H1 (cell line): ENCODE data around the gene CKLF. TPM values are rescaled to one million over a fixed set of nuclear protein-coding genes. Genes with fewer than 3 reads are reported as not detected.
A peak's percentile ranks its signal among the peaks of the same experiment; 100 is the strongest.

Source experiments
- CTCF ChIA-PET: fragments of 300-600 bp; sonication (Branson Sonifier 250); formaldehyde crosslinking; loops from one replicate; lab custom pipeline; 2021; ENCODE audit not compliant: partially characterized antibody; lab: Charles Lee
- POLR2A ChIA-PET: fragments of 300-600 bp; sonication (Branson Sonifier 250); formaldehyde crosslinking; loops from one replicate; lab custom pipeline; 2021; ENCODE audit warnings: inconsistent platforms; ENCODE audit not compliant: partially characterized antibody; lab: Charles Lee
- DNase-seq, 2 experiments: peaks; one replicate each; pipeline versions ENCODE4 v3.0.0 to v3.0.0-alpha.2; 2010 to 2022; ENCODE audit warnings: low spot score in 2 of 2, low read depth in 1 of 2, mixed read lengths in 1 of 2
- FAIRE-seq: peaks from 2 replicates; lab custom pipeline; 2011; peaks lifted over from hg19 to GRCh38; lab: Jason Lieb, UNC
- H2AFZ ChIP-seq: 2 replicates; pipeline ENCODE4 v1.8.1; 2012; ENCODE audit warnings: low read length, inconsistent platforms
- H2AK5ac ChIP-seq: 2 replicates; pipeline ENCODE4 v1.6.1; 2013; ENCODE audit warnings: low read depth, low read length
- H2BK120ac ChIP-seq: replicated peaks from 2 replicates; pipeline ENCODE3; 2013; ENCODE audit warnings: low read depth, low read length, inconsistent platforms
- H2BK12ac ChIP-seq: 2 replicates; pipeline ENCODE4 v1.6.1; 2013; ENCODE audit warnings: low read depth, low read length
- H2BK15ac ChIP-seq: 2 replicates; pipeline ENCODE4 v1.6.1; 2013; ENCODE audit warnings: low read length
- H2BK20ac ChIP-seq: 2 replicates; pipeline ENCODE4 v1.6.1; 2013; ENCODE audit warnings: low read length
- H2BK5ac ChIP-seq: 2 replicates; pipeline ENCODE4 v1.6.1; 2013; ENCODE audit warnings: low read depth, low read length
- H3K14ac ChIP-seq: 2 replicates; pipeline ENCODE4 v1.6.1; 2013; ENCODE audit warnings: inconsistent platforms; ENCODE audit not compliant: insufficient read length
- H3K18ac ChIP-seq: 2 replicates; pipeline ENCODE4 v1.6.1; 2013; ENCODE audit warnings: low read length; ENCODE audit errors: extremely low read depth
- H3K23ac ChIP-seq: 2 replicates; pipeline ENCODE4 v1.6.1; 2013; ENCODE audit warnings: inconsistent platforms; ENCODE audit not compliant: insufficient read length
- H3K23me2 ChIP-seq: 2 replicates; pipeline ENCODE4 v1.6.1; 2013; ENCODE audit warnings: low read depth, low read length
- H3K27ac ChIP-seq: 2 replicates; pipeline ENCODE4 v1.6.1; 2011; ENCODE audit warnings: low read depth, low read length, inconsistent platforms
- H3K27me3 ChIP-seq, 4 experiments: replicated peaks in 1 of 4; 1 replicate in 1 of 4; 2 replicates in 3 of 4; pipeline versions ENCODE4 v1.6.1 to v1.8.1; 2011 to 2013; ENCODE audit warnings: low read length in 3 of 4, mild to moderate bottlenecking in 3 of 4, inconsistent platforms in 2 of 4, mixed read lengths in 2 of 4, moderate library complexity in 1 of 4; ENCODE audit not compliant: control insufficient read depth in 3 of 4, insufficient read depth in 3 of 4; ENCODE audit errors: extremely low read depth in 1 of 4
- H3K36me3 ChIP-seq, 4 experiments: 2 replicates each; pipeline versions ENCODE4 v1.6.1 to v1.8.1; 2011 to 2013; ENCODE audit warnings: mild to moderate bottlenecking in 4 of 4, low read length in 3 of 4, moderate library complexity in 2 of 4, control low read depth in 1 of 4, inconsistent platforms in 1 of 4; ENCODE audit not compliant: insufficient read depth in 4 of 4, control insufficient read depth in 2 of 4
- H3K4ac ChIP-seq: replicated peaks from 2 replicates; pipeline ENCODE3; 2013; ENCODE audit warnings: low read length, low read depth, mixed read lengths, inconsistent platforms; ENCODE audit not compliant: insufficient read length
- H3K4me1 ChIP-seq, 4 experiments: replicated peaks in 1 of 4; 1 replicate in 1 of 4; 2 replicates in 3 of 4; pipeline versions ENCODE4 v1.6.1 to v1.8.1; 2011 to 2013; ENCODE audit warnings: low read length in 3 of 4, inconsistent platforms in 2 of 4, mixed read lengths in 1 of 4; ENCODE audit not compliant: insufficient read depth in 4 of 4, control insufficient read depth in 3 of 4
- H3K4me2 ChIP-seq, 2 experiments: 2 replicates each; pipeline versions ENCODE4 v1.6.1 to v1.8.1; 2011 to 2013; ENCODE audit warnings: low read depth in 2 of 2, low read length in 2 of 2, control low read depth in 1 of 2, inconsistent platforms in 1 of 2, mild to moderate bottlenecking in 1 of 2; ENCODE audit not compliant: insufficient read depth in 1 of 2
- H3K4me3 ChIP-seq, 4 experiments: fragments of 200-600, 300-600 bp in 1 of 4; sonication (generic), shearing (Covaris generic), sonication (Bioruptor Twin) in 1 of 4; 2 replicates each; pipeline versions ENCODE4 v1.5.1 to v1.8.1; 2011 to 2016; ENCODE audit warnings: low read length in 4 of 4, low read depth in 3 of 4, control low read depth in 2 of 4, inconsistent platforms in 2 of 4, mild to moderate bottlenecking in 2 of 4, mixed read lengths in 1 of 4, moderate library complexity in 1 of 4; ENCODE audit not compliant: insufficient read depth in 2 of 4; ENCODE audit errors: extremely low read depth in 1 of 4
- H3K56ac ChIP-seq: replicated peaks from 2 replicates; pipeline ENCODE3; 2013; ENCODE audit warnings: low read depth, mild to moderate bottlenecking, mixed read lengths, low read length, inconsistent platforms; ENCODE audit not compliant: insufficient read length
- H3K79me1 ChIP-seq: 2 replicates; pipeline ENCODE4 v1.6.1; 2013; ENCODE audit warnings: low read depth, low read length, control low read depth
- H3K79me2 ChIP-seq, 2 experiments: 2 replicates each; pipeline versions ENCODE4 v1.6.1 to v1.8.1; 2012 to 2013; ENCODE audit warnings: low read length in 2 of 2, mild to moderate bottlenecking in 2 of 2, inconsistent platforms in 1 of 2; ENCODE audit not compliant: insufficient read depth in 2 of 2, control insufficient read depth in 1 of 2
- H3K9ac ChIP-seq, 4 experiments: replicated peaks in 1 of 4; 1 replicate in 1 of 4; 2 replicates in 3 of 4; pipeline versions ENCODE4 v1.6.1 to v1.8.1; 2011 to 2013; ENCODE audit warnings: low read depth in 3 of 4, low read length in 3 of 4, control low read depth in 2 of 4, mild to moderate bottlenecking in 2 of 4, moderate library complexity in 2 of 4, inconsistent platforms in 1 of 4; ENCODE audit errors: extremely low read depth in 1 of 4
- H3K9me3 ChIP-seq, 2 experiments: 2 replicates each; pipeline versions ENCODE4 v1.6.1 to v1.8.1; 2012 to 2013; ENCODE audit warnings: mild to moderate bottlenecking in 2 of 2, moderate library complexity in 2 of 2, control low read depth in 1 of 2, inconsistent platforms in 1 of 2, low read depth in 1 of 2, low read length in 1 of 2, mixed read lengths in 1 of 2; ENCODE audit not compliant: insufficient read depth in 2 of 2
- H4K20me1 ChIP-seq, 2 experiments: replicated peaks in 1 of 2; 2 replicates each; pipeline versions ENCODE3 to v1.8.1; 2011 to 2013; ENCODE audit warnings: inconsistent platforms in 2 of 2, low read length in 2 of 2, mild to moderate bottlenecking in 1 of 2; ENCODE audit not compliant: insufficient read depth in 2 of 2, control insufficient read depth in 1 of 2
- H4K5ac ChIP-seq: 2 replicates; pipeline ENCODE4 v1.6.1; 2013; ENCODE audit warnings: low read length, low read depth, mixed read lengths, inconsistent platforms; ENCODE audit not compliant: insufficient read length
- H4K8ac ChIP-seq: 2 replicates; pipeline ENCODE4 v1.8.0; 2013; ENCODE audit warnings: mild to moderate bottlenecking, moderate library complexity, low read length, inconsistent platforms; ENCODE audit not compliant: insufficient read depth; ENCODE audit errors: extremely low read depth
- H4K91ac ChIP-seq: replicated peaks from 2 replicates; pipeline ENCODE3; 2013; ENCODE audit warnings: low read length, mixed read lengths, inconsistent platforms; ENCODE audit not compliant: insufficient read length
- KDM5A ChIP-seq: fragments of 200-600 bp; IDR thresholded peaks from 2 replicates; pipeline ENCODE4 v1.7.1; 2012; ENCODE audit warnings: mild to moderate bottlenecking, low read length, inconsistent platforms, mixed read lengths
- MAX ChIP-seq: IDR thresholded peaks from 2 replicates; pipeline ENCODE4 v1.6.1; 2012; ENCODE audit warnings: inconsistent platforms
- SIN3A ChIP-seq, 2 experiments: IDR thresholded peaks in 1 of 2; conservative IDR thresholded peaks in 1 of 2; 2 replicates each; pipeline ENCODE4 v1.6.1; 2011 to 2012; ENCODE audit warnings: low read length in 2 of 2, improper control_type of control experiment in 1 of 2, low read depth in 1 of 2, mild to moderate bottlenecking in 1 of 2
- WGBS, 2 experiments: shearing (Covaris generic) in 1 of 2; methylation state at CpG; one replicate each; pipeline versions ENCODE4 v1.1.6 to v1.1.7; 2013 to 2015; ENCODE audit warnings: low lambda C conversion rate in 2 of 2, mixed read lengths in 2 of 2, inconsistent platforms in 1 of 2, low coverage in 1 of 2, missing lambda C conversion rate in 1 of 2; ENCODE audit not compliant: insufficient replicate concordance in 2 of 2, insufficient coverage in 1 of 2, insufficient read length in 1 of 2; ENCODE audit errors: extremely low coverage in 1 of 2, missing lambda C conversion rate in 1 of 2; 5-methylcytosine and 5-hydroxymethylcytosine counted together
- polyA plus RNA-seq, 7 experiments: library from polyadenylated mRNA; depleted of rRNA in 3 of 7; stranded (reverse) in 5 of 7; unstranded in 2 of 7; fragments of >200 nt in 5 of 7; fragments of 200-250 nt in 2 of 7; gene quantifications; 1 replicate in 5 of 7; 2 replicates in 1 of 7; 4 replicates in 1 of 7; pipeline versions ENCODE4 v1.2.1 to v1.2.3, GENCODE V29; 2011 to 2013; ENCODE audit warnings: missing spikeins in 2 of 7, mixed read lengths in 2 of 7
- total RNA-seq: library from RNA; stranded (reverse); fragmentation: NEBNext Ultra II Directional; extraction: Animal tissue kit (Norgen Biotek cat#: 25700); gene quantifications from 2 replicates; pipeline ENCODE4 v1.2.1, GENCODE V29; 2021

Gene CKLF
- total and polyA plus RNA-seq, 2 of the 8 experiments (the other 6 are each of a cell fraction or from before 2014, with no cell fraction given) = 21.1 to 63.5 TPM

GRCh38 chr16:66605979-66606751, 53.8 kb downstream of the CKLF start:
- H3K79me2 ChIP-seq = peaks cover 0 to 3% of the 10 kb centered on the region in 2 experiments; a peak in 2 of 4 replicates
- H2BK15ac ChIP-seq = 0 out of 2 replicates have a peak overlapping the region, but pooled peaks have one; percentile 29
- no peak overlapping the region for H2BK20ac ChIP-seq
- peak overlapping the region; percentile 35 for H4K8ac ChIP-seq
- peaks cover 5% of the 10 kb centered on the region for H3K23me2 ChIP-seq
- H3K4me1 ChIP-seq = peaks cover 0 to 27% (median 13%) of the 10 kb centered on the region in 4 experiments; a peak in 6 of 7 replicates
- H3K4me3 ChIP-seq = peak overlapping the region; percentile 53 to 96 (median 54); a peak in 4 of 8 replicates
- ChIA-PET POLR2A (no interaction called here), CTCF (interaction anchor here (0.9 to 6.4 kb wide), 5 partner anchors 9 to 95 kb away, joined by 3 to 57 read pairs (median 12); no protein-coding TSS in a partner anchor)
- no peak overlapping the region for H2BK5ac ChIP-seq
- peaks cover 3 to 8% (median 8%) of the 10 kb centered on the region in 4 experiments; a peak in 4 of 8 replicates for H3K36me3 ChIP-seq
- H3K14ac ChIP-seq = no peak overlapping the region
- no peak overlapping the region for H3K23ac ChIP-seq
- H3K27me3 ChIP-seq = no peaks in the 10 kb centered on the region
- H2AFZ ChIP-seq = no peak overlapping the region
- no peak overlapping the region for H2BK120ac ChIP-seq
- H4K91ac ChIP-seq = no peak overlapping the region
- FAIRE-seq = no peak
- peaks cover 5% of the 10 kb centered on the region; the same call in 1 of the 2 replicates for H3K79me1 ChIP-seq
- H3K56ac ChIP-seq = no peak overlapping the region
- peak overlapping the region; percentile 69; the same call in 1 of the 2 replicates for H2AK5ac ChIP-seq
- peak overlapping the region; percentile 71 for H3K4ac ChIP-seq
- TF ChIP-seq KDM5A = no peak
- no peak for TF ChIP-seq MAX
- 0 out of 4 replicates have a peak, but pooled peaks of 1 of the 2 experiments have one; percentile 7 for TF ChIP-seq SIN3A (conservative IDR thresholded peaks at IDR 0.05 in 1 of 2, IDR thresholded peaks at IDR 0.05 in 1 of 2; ENCODE audit: low read depth in 1 of 2, low read length in 2 of 2)
- peak overlapping the region; percentile 47 to 68 for H3K4me2 ChIP-seq
- peak overlapping the region; percentile 60; the same call in 1 of the 2 replicates for H2BK12ac ChIP-seq
- H3K18ac ChIP-seq = 0 out of 2 replicates have a peak overlapping the region, but pooled peaks have one; percentile 19
- 78% methylated on average over 8 of the region's 10 CpGs; no CpG with 5 or more reads in 1 of the 2 experiments for WGBS, 2 experiments
- H4K20me1 ChIP-seq = peaks cover 1 to 13% of the 10 kb centered on the region in 2 experiments
- no peak overlapping the region for H3K9ac ChIP-seq
- no peak for DNase-seq
- no peak overlapping the region for H4K5ac ChIP-seq
- no peaks in the 10 kb centered on the region for H3K9me3 ChIP-seq
- no peak overlapping the region for H3K27ac ChIP-seq
